ENCODE measurements around the gene CLPTM1L.

- TF ChIP-seq CTCF (conservative IDR thresholded peaks at IDR 0.05; ENCODE audit: low read length) (no peak), EZH2phosphoT487 (IDR thresholded peaks at IDR 0.05; ENCODE audit: borderline replicate concordance) (no peak)
Observed at GRCh38 chr5:1358726-1359025, 13.8 kb upstream of the CLPTM1L start.

All from Loucy (cell line).